Neuron (in vitro differentiated cells): ENCODE data around the gene CFAP20DC.
"Not testable (repeated sequence)": the region's sequence is repeated elsewhere in the genome, so short reads cannot be mapped to it uniquely, and the experiment has no call there.

Source experiments
- H2AFZ ChIP-seq: one replicate; pipeline ENCODE4 v1.6.1; 2013; ENCODE audit warnings: low read depth, mild to moderate bottlenecking, inconsistent platforms, low read length, moderate library complexity
- H3K27me3 ChIP-seq: one replicate; pipeline ENCODE4 v1.6.1; 2013; ENCODE audit warnings: low read length; ENCODE audit not compliant: insufficient read depth
- H3K36me3 ChIP-seq: one replicate; pipeline ENCODE4 v1.6.1; 2013; ENCODE audit warnings: low read length; ENCODE audit not compliant: insufficient read depth
- H3K4me1 ChIP-seq: one replicate; pipeline ENCODE4 v1.6.1; 2013; ENCODE audit warnings: low read length; ENCODE audit not compliant: insufficient read depth
- H3K4me3 ChIP-seq: 2 replicates; pipeline ENCODE4 v1.5.1; 2013; ENCODE audit warnings: mild to moderate bottlenecking, low read length, moderate library complexity
- H3K9me3 ChIP-seq: one replicate; pipeline ENCODE4 v1.6.1; 2013; ENCODE audit warnings: low read length

The CFAP20DC gene

GRCh38 chr3:58837141-58837843, 212.5 kb downstream of the CFAP20DC start:
- peaks cover 5% of the 10 kb centered on the region for H3K4me1 ChIP-seq
- H3K9me3 ChIP-seq = peaks cover 3% of the 10 kb centered on the region
- H3K4me3 ChIP-seq = no peak overlapping the region

GRCh38 chr3:58835086-58835485, 214.7 kb downstream of the CFAP20DC start:
- no peak overlapping the region for H3K4me3 ChIP-seq
- peaks cover 7% of the 10 kb centered on the region for H3K4me1 ChIP-seq
- no peak overlapping the region for H2AFZ ChIP-seq
- peaks cover 3% of the 10 kb centered on the region for H3K9me3 ChIP-seq
- H3K27me3 ChIP-seq = no peaks in the 10 kb centered on the region
- H3K36me3 ChIP-seq = no peaks in the 10 kb centered on the region

More at GRCh38 chr3:58837141-58837843, 212.5 kb downstream of the CFAP20DC start:
- no peaks in the 10 kb centered on the region for H3K27me3 ChIP-seq
- H3K36me3 ChIP-seq = no peaks in the 10 kb centered on the region
- no peak overlapping the region for H2AFZ ChIP-seq

- H3K4me1 ChIP-seq = peaks cover 13% of the 10 kb centered on the region
- no peaks in the 10 kb centered on the region for H3K27me3 ChIP-seq
- no peak overlapping the region for H2AFZ ChIP-seq
- H3K36me3 ChIP-seq = no peaks in the 10 kb centered on the region
- no peak overlapping the region for H3K4me3 ChIP-seq
- peaks cover 3% of the 10 kb centered on the region for H3K9me3 ChIP-seq
These were observed 216.3 kb downstream of the CFAP20DC start for GRCh38 chr3:58833491-58833890.

- Histone ChIP-seq H3K36me3 (no peaks in the 10 kb centered on the region), H3K9me3 (no peaks in the 10 kb centered on the region), H3K27me3 (no peaks in the 10 kb centered on the region), H3K4me3 (no peak overlapping the region), H2AFZ (no peak overlapping the region), H3K4me1 (peaks cover 22% of the 10 kb centered on the region)
These were observed 220.4 kb downstream of the CFAP20DC start for GRCh38 chr3:58829321-58830000.

GRCh38 chr3:58824777-58825176, 225.0 kb downstream of the CFAP20DC start:
- no peaks in the 10 kb centered on the region for H3K9me3 ChIP-seq
- H3K4me1 ChIP-seq = peaks cover 18% of the 10 kb centered on the region
- no peak overlapping the region for H3K4me3 ChIP-seq
- H2AFZ ChIP-seq = no peak overlapping the region
- H3K27me3 ChIP-seq = no peaks in the 10 kb centered on the region
- H3K36me3 ChIP-seq = no peaks in the 10 kb centered on the region

- Histone ChIP-seq H3K36me3 (no peaks in the 10 kb centered on the region), H3K4me1 (peaks cover 18% of the 10 kb centered on the region), H3K4me3 (no peak overlapping the region), H3K27me3 (no peaks in the 10 kb centered on the region), H3K9me3 (no peaks in the 10 kb centered on the region), H2AFZ (no peak overlapping the region)
These were observed 225.5 kb downstream of the CFAP20DC start for GRCh38 chr3:58824285-58824684.

- not testable (repeated sequence) for H3K27me3 ChIP-seq, H3K4me1 ChIP-seq, H3K9me3 ChIP-seq, H3K4me3 ChIP-seq, H2AFZ ChIP-seq, H3K36me3 ChIP-seq
These were observed 243.1 kb downstream of the CFAP20DC start for GRCh38 chr3:58806551-58807244.

GRCh38 chr3:58804914-58805313, 244.9 kb downstream of the CFAP20DC start:
- no peak overlapping the region for H3K4me3 ChIP-seq

GRCh38 chr3:58801541-58801940, 248.3 kb downstream of the CFAP20DC start:
- Histone ChIP-seq H2AFZ (no peak overlapping the region), H3K27me3 (no peaks in the 10 kb centered on the region), H3K4me3 (no peak overlapping the region), H3K4me1 (no peaks in the 10 kb centered on the region), H3K36me3 (no peaks in the 10 kb centered on the region), H3K9me3 (no peaks in the 10 kb centered on the region)

More at GRCh38 chr3:58804914-58805313, 244.9 kb downstream of the CFAP20DC start:
- H3K27me3 ChIP-seq = no peaks in the 10 kb centered on the region
- no peak overlapping the region for H2AFZ ChIP-seq
- H3K9me3 ChIP-seq = no peaks in the 10 kb centered on the region
- H3K36me3 ChIP-seq = no peaks in the 10 kb centered on the region
- no peaks in the 10 kb centered on the region for H3K4me1 ChIP-seq

GRCh38 chr3:58800940-58801339, 248.9 kb downstream of the CFAP20DC start:
- no peaks in the 10 kb centered on the region for H3K4me1 ChIP-seq
- no peak overlapping the region for H3K4me3 ChIP-seq
- H2AFZ ChIP-seq = no peak overlapping the region
- no peaks in the 10 kb centered on the region for H3K9me3 ChIP-seq
- H3K36me3 ChIP-seq = no peaks in the 10 kb centered on the region
- H3K27me3 ChIP-seq = no peaks in the 10 kb centered on the region

- Histone ChIP-seq H3K4me3 (no peak overlapping the region), H2AFZ (no peak overlapping the region), H3K9me3 (no peaks in the 10 kb centered on the region), H3K27me3 (no peaks in the 10 kb centered on the region), H3K36me3 (no peaks in the 10 kb centered on the region), H3K4me1 (no peaks in the 10 kb centered on the region)
These were observed 249.8 kb downstream of the CFAP20DC start for GRCh38 chr3:58800032-58800431.

- Histone ChIP-seq H3K4me1 (no peaks in the 10 kb centered on the region), H3K36me3 (no peaks in the 10 kb centered on the region), H3K4me3 (no peak overlapping the region), H2AFZ (no peak overlapping the region), H3K27me3 (no peaks in the 10 kb centered on the region), H3K9me3 (no peaks in the 10 kb centered on the region)
These were observed 250.6 kb downstream of the CFAP20DC start for GRCh38 chr3:58799271-58799670.

- Histone ChIP-seq H2AFZ (no peak overlapping the region), H3K27me3 (no peaks in the 10 kb centered on the region), H3K9me3 (no peaks in the 10 kb centered on the region), H3K36me3 (no peaks in the 10 kb centered on the region), H3K4me1 (no peaks in the 10 kb centered on the region), H3K4me3 (no peak overlapping the region)
These were observed 251.5 kb downstream of the CFAP20DC start for GRCh38 chr3:58798312-58798711.
